ENCODE data around the gene AFF2. TPM values are rescaled to one million over a fixed set of nuclear protein-coding genes. Genes with fewer than 3 reads are reported as not detected.

Gene AFF2
- total and polyA plus RNA-seq, 10 donors, result 0.04 to 26.6 (median 8.7) TPM

GRCh38 chrX:148732743-148733142 is 232.3 kb downstream of the AFF2 start:
- no peak overlapping the region for H3K4me3 ChIP-seq
- H3K4me1 ChIP-seq, result no peaks in the 10 kb centered on the region
- no peaks in the 10 kb centered on the region for H3K9me3 ChIP-seq
- H3K27me3 ChIP-seq (replicated peaks in 1 of 7), result no peaks in the 10 kb centered on the region
- H3K27ac ChIP-seq, result no peak overlapping the region
- intact Hi-C loops (cut with DNase I; ENCODE audit: low total_unique reads), result no loop called here
- DNase-seq, result no peak
- TF ChIP-seq POLR2AphosphoS5 (IDR thresholded peaks at IDR 0.05) (no peak), POLR2A (IDR thresholded peaks at IDR 0.05) (no peak), CTCF (IDR thresholded peaks at IDR 0.05 in 8 of 11, conservative IDR thresholded peaks at IDR 0.05 in 3 of 11) (no peak)
- no peaks in the 10 kb centered on the region for H3K36me3 ChIP-seq

GRCh38 chrX:148741441-148741840 is 241.0 kb downstream of the AFF2 start:
- 57 to 100% (median 79%) methylated on average over 1 to 6 of the region's 6 CpGs for WGBS, 5 donors

GRCh38 chrX:148755111-148755510 is 254.7 kb downstream of the AFF2 start:
- Histone ChIP-seq H3K4me3 (no peak overlapping the region), H3K36me3 (no peaks in the 10 kb centered on the region), H3K27ac (no peak overlapping the region), H3K27me3 (replicated peaks in 1 of 7) (no peaks in the 10 kb centered on the region), H3K4me1 (no peaks in the 10 kb centered on the region), H3K9me3 (no peaks in the 10 kb centered on the region)
- no peak for DNase-seq
- 61 to 76% (median 69%) methylated on average over 7 of the region's 7 CpGs for WGBS, 5 donors
- intact Hi-C loops (cut with DNase I; ENCODE audit: low total_unique reads), result no loop called here
- TF ChIP-seq POLR2AphosphoS5 (IDR thresholded peaks at IDR 0.05) (no peak), POLR2A (IDR thresholded peaks at IDR 0.05) (no peak), CTCF (IDR thresholded peaks at IDR 0.05 in 8 of 11, conservative IDR thresholded peaks at IDR 0.05 in 3 of 11) (no peak)

More at GRCh38 chrX:148741441-148741840, 241.0 kb downstream of the AFF2 start:
- DNase-seq, result no peak
- Histone ChIP-seq H3K4me1 (no peaks in the 10 kb centered on the region), H3K27ac (no peak overlapping the region), H3K36me3 (no peaks in the 10 kb centered on the region), H3K4me3 (no peak overlapping the region), H3K9me3 (no peaks in the 10 kb centered on the region), H3K27me3 (replicated peaks in 1 of 7) (peaks cover 0 to 5% (median 0%) of the 10 kb centered on the region in 7 donors)
- TF ChIP-seq POLR2AphosphoS5 (IDR thresholded peaks at IDR 0.05) (no peak), CTCF (IDR thresholded peaks at IDR 0.05 in 8 of 11, conservative IDR thresholded peaks at IDR 0.05 in 3 of 11) (no peak), POLR2A (IDR thresholded peaks at IDR 0.05) (no peak)
- intact Hi-C loops (cut with DNase I; ENCODE audit: low total_unique reads), result no loop called here

- Histone ChIP-seq H3K4me3 (no peak overlapping the region), H3K27me3 (replicated peaks in 1 of 7) (no peaks in the 10 kb centered on the region), H3K27ac (no peak overlapping the region), H3K9me3 (no peaks in the 10 kb centered on the region), H3K4me1 (no peaks in the 10 kb centered on the region), H3K36me3 (no peaks in the 10 kb centered on the region)
- intact Hi-C loops (cut with DNase I; ENCODE audit: low total_unique reads), result no loop called here
- no peak for TF ChIP-seq POLR2A (IDR thresholded peaks at IDR 0.05)
- no peak for TF ChIP-seq CTCF (IDR thresholded peaks at IDR 0.05 in 8 of 11, conservative IDR thresholded peaks at IDR 0.05 in 3 of 11)
- no peak for TF ChIP-seq POLR2AphosphoS5 (IDR thresholded peaks at IDR 0.05)
- WGBS, 5 donors, result 59 to 91% (median 75%) methylated on average over 2 of the region's 2 CpGs
- no peak for DNase-seq
These were observed 263.5 kb downstream of the AFF2 start for GRCh38 chrX:148763896-148764295.
